H9 (cell line): ENCODE results near the gene RAB2B. TPM values are rescaled to one million over a fixed set of nuclear protein-coding genes. Genes with fewer than 3 reads are reported as not detected.

Experiments
- DNase-seq: peaks from one replicate; pipeline ENCODE4 v3.0.0-alpha.2; 2017
- H2AFZ ChIP-seq: one replicate; pipeline ENCODE4 v1.6.1; 2013; ENCODE audit warnings: mild to moderate bottlenecking, low read length, control low read depth, moderate library complexity
- H2AK5ac ChIP-seq: 2 replicates; pipeline ENCODE4 v1.6.1; 2013; ENCODE audit warnings: low read length, control low read depth, mixed read lengths; ENCODE audit not compliant: insufficient read length
- H2BK120ac ChIP-seq: one replicate; pipeline ENCODE4 v1.6.1; 2013; ENCODE audit warnings: low read depth, mild to moderate bottlenecking, low read length, control low read depth, inconsistent platforms; ENCODE audit not compliant: poor library complexity, severe bottlenecking
- H2BK12ac ChIP-seq: 2 replicates; pipeline ENCODE4 v1.6.1; 2013; ENCODE audit warnings: low read length, control low read depth, mixed read lengths, low read depth; ENCODE audit not compliant: insufficient read length
- H2BK15ac ChIP-seq: 2 replicates; pipeline ENCODE4 v1.6.1; 2013; ENCODE audit warnings: low read depth, low read length, control low read depth
- H2BK20ac ChIP-seq: one replicate; pipeline ENCODE4 v1.6.1; 2013; ENCODE audit warnings: low read depth, mild to moderate bottlenecking, low read length, control low read depth, inconsistent platforms; ENCODE audit not compliant: poor library complexity, severe bottlenecking
- H2BK5ac ChIP-seq: 2 replicates; pipeline ENCODE4 v1.6.1; 2013; ENCODE audit warnings: low read length, control low read depth, mixed read lengths; ENCODE audit not compliant: insufficient read length
- H3K14ac ChIP-seq: 2 replicates; pipeline ENCODE4 v1.6.1; 2013; ENCODE audit warnings: low read length, control low read depth; ENCODE audit not compliant: insufficient read depth
- H3K18ac ChIP-seq: 2 replicates; pipeline ENCODE4 v1.6.1; 2013; ENCODE audit warnings: low read depth, mild to moderate bottlenecking, mixed read lengths, low read length, control low read depth; ENCODE audit not compliant: insufficient read length
- H3K23ac ChIP-seq: 2 replicates; pipeline ENCODE4 v1.6.1; 2013; ENCODE audit warnings: low read length, control low read depth, mixed read lengths, low read depth; ENCODE audit not compliant: insufficient read length
- H3K23me2 ChIP-seq: 2 replicates; pipeline ENCODE4 v1.6.1; 2013; ENCODE audit warnings: low read depth, mild to moderate bottlenecking, mixed read lengths, low read length, control low read depth; ENCODE audit not compliant: insufficient read length, poor library complexity, severe bottlenecking
- H3K27ac ChIP-seq: 2 replicates; pipeline ENCODE4 v1.5.1; 2013; ENCODE audit warnings: low read length, control low read depth, mixed read lengths, low read depth; ENCODE audit not compliant: insufficient read length
- H3K27me3 ChIP-seq: 2 replicates; pipeline ENCODE4 v1.6.1; 2013; ENCODE audit warnings: low read length, control low read depth, inconsistent platforms; ENCODE audit not compliant: insufficient read depth
- H3K4ac ChIP-seq: 2 replicates; pipeline ENCODE4 v1.6.1; 2013; ENCODE audit warnings: low read depth, mild to moderate bottlenecking, control low read depth, inconsistent platforms, low read length, moderate library complexity
- H3K4me1 ChIP-seq: 2 replicates; pipeline ENCODE4 v1.6.1; 2013; ENCODE audit warnings: low read length, control low read depth, inconsistent platforms; ENCODE audit not compliant: insufficient read depth
- H3K4me2 ChIP-seq: 2 replicates; pipeline ENCODE4 v1.6.1; 2013; ENCODE audit warnings: low read length, control low read depth, mixed read lengths; ENCODE audit not compliant: insufficient read length, insufficient read depth
- H3K56ac ChIP-seq: 2 replicates; pipeline ENCODE4 v1.6.1; 2013; ENCODE audit warnings: low read depth, mild to moderate bottlenecking, mixed read lengths, low read length, control low read depth; ENCODE audit not compliant: insufficient read length
- H3K79me1 ChIP-seq: 2 replicates; pipeline ENCODE4 v1.6.1; 2013; ENCODE audit warnings: low read depth, mild to moderate bottlenecking, moderate library complexity, low read length, control low read depth, inconsistent platforms; ENCODE audit not compliant: insufficient read depth, poor library complexity, severe bottlenecking
- H3K79me2 ChIP-seq: 2 replicates; pipeline ENCODE4 v1.6.1; 2013; ENCODE audit warnings: low read length, control low read depth, inconsistent platforms; ENCODE audit not compliant: insufficient read depth
- H3K9ac ChIP-seq: 2 replicates; pipeline ENCODE4 v1.6.1; 2013; ENCODE audit warnings: low read length, control low read depth, mixed read lengths; ENCODE audit not compliant: insufficient read length; ENCODE audit errors: extremely low read depth
- H3K9me3 ChIP-seq: one replicate; pipeline ENCODE4 v1.6.1; 2013; ENCODE audit warnings: low read depth, low read length, inconsistent platforms; ENCODE audit not compliant: control insufficient read depth
- H3T11ph ChIP-seq: one replicate; pipeline ENCODE4 v1.6.1; 2013; ENCODE audit warnings: mild to moderate bottlenecking, low read length, control low read depth, inconsistent platforms
- H4K20me1 ChIP-seq: one replicate; pipeline ENCODE4 v1.6.1; 2013; ENCODE audit not compliant: control insufficient read depth, insufficient read length, insufficient read depth
- H4K5ac ChIP-seq: 2 replicates; pipeline ENCODE4 v1.6.1; 2013; ENCODE audit warnings: low read depth, mild to moderate bottlenecking, mixed read lengths, low read length, control low read depth; ENCODE audit not compliant: insufficient read length
- H4K8ac ChIP-seq: replicated peaks from 2 replicates; pipeline ENCODE4 v1.6.1; 2013; ENCODE audit warnings: low read length, control low read depth, mixed read lengths, low read depth; ENCODE audit not compliant: insufficient read length
- H4K91ac ChIP-seq: 2 replicates; pipeline ENCODE4 v1.6.1; 2013; ENCODE audit warnings: low read depth, mild to moderate bottlenecking, moderate library complexity, mixed read lengths, low read length, control low read depth; ENCODE audit not compliant: insufficient read length
- H3K27ac Mint-ChIP-seq, 3 experiments: 2 replicates in 2 of 3; 3 replicates in 1 of 3; pipeline ENCODE4 v1.8.0; 2020 to 2021; ENCODE audit warnings: mixed read lengths in 3 of 3, mild to moderate bottlenecking in 1 of 3, moderate library complexity in 1 of 3
- H3K27me3 Mint-ChIP-seq: 2 replicates; pipeline ENCODE4 v1.8.0; 2021; ENCODE audit warnings: low read depth, mild to moderate bottlenecking, moderate library complexity, mixed read lengths
- H3K36me3 Mint-ChIP-seq, 3 experiments: 2 replicates in 2 of 3; 3 replicates in 1 of 3; pipeline ENCODE4 v1.8.0; 2020 to 2021; ENCODE audit warnings: low read depth in 3 of 3, mixed read lengths in 3 of 3; ENCODE audit not compliant: insufficient read depth in 1 of 3
- H3K4me1 Mint-ChIP-seq, 2 experiments: 2 replicates each; pipeline ENCODE4 v1.8.0; 2020; ENCODE audit warnings: mixed read lengths in 2 of 2
- H3K4me3 Mint-ChIP-seq, 2 experiments: 2 replicates in 1 of 2; 3 replicates in 1 of 2; pipeline ENCODE4 v1.8.0; 2020 to 2021; ENCODE audit warnings: mild to moderate bottlenecking in 2 of 2, mixed read lengths in 2 of 2, moderate library complexity in 1 of 2
- H3K9me3 Mint-ChIP-seq, 2 experiments: 2 replicates in 1 of 2; 3 replicates in 1 of 2; pipeline ENCODE4 v1.8.0; 2020; ENCODE audit warnings: mild to moderate bottlenecking in 2 of 2, mixed read lengths in 2 of 2, moderate library complexity in 1 of 2
- CTCF ChIP-seq: fragments of 200-600 bp; sonication (generic); conservative IDR thresholded peaks from 3 replicates; pipeline ENCODE4 v1.8.0; 2021; ENCODE audit warnings: antibody characterized with exemption, mild to moderate bottlenecking
- WGBS: extraction: QIAGEN DNeasy Blood & Tissue Kit; methylation state at CpG from one replicate; pipeline ENCODE4 v1.1.7; 2013; ENCODE audit warnings: missing lambda C conversion rate, low lambda C conversion rate, mixed read lengths; ENCODE audit not compliant: insufficient read length; ENCODE audit errors: extremely low coverage; 5-methylcytosine and 5-hydroxymethylcytosine counted together
- total RNA-seq: library from RNA; stranded (reverse); gene quantifications from 2 replicates; pipeline ENCODE4 v1.2.1, GENCODE V29; 2021

RAB2B gene
- total RNA-seq, 1 experiment from 2014 or later, result 27.9 TPM

GRCh38 chr14:21523203-21523602, 46.4 kb upstream of the RAB2B start:
- Histone ChIP-seq H3K27ac (no peak overlapping the region), H3K4me2 (peak overlapping the region; percentile 40), H4K20me1 (no peaks in the 10 kb centered on the region), H3K23me2 (peaks cover 8% of the 10 kb centered on the region), H3K23ac (no peak overlapping the region), H2AFZ (no peak overlapping the region), H3K18ac (no peak overlapping the region), H3K79me1 (peaks cover 15% of the 10 kb centered on the region), H2BK15ac (no peak overlapping the region), H2BK12ac (no peak overlapping the region), H4K91ac (no peak overlapping the region), H2BK20ac (no peak overlapping the region), H3K56ac (no peak overlapping the region), H3K9me3 (no peaks in the 10 kb centered on the region), H3K79me2 (peaks cover 9% of the 10 kb centered on the region; the same call in 1 of the 2 replicates), H4K8ac (no peak overlapping the region), H3K9ac (no peak overlapping the region), H2BK5ac (no peak overlapping the region), H3K14ac (no peak overlapping the region), H3K27me3 (no peaks in the 10 kb centered on the region), H3K4me1 (peaks cover 13% of the 10 kb centered on the region; the same call in 1 of the 2 replicates), H2BK120ac (no peak overlapping the region), H4K5ac (no peak overlapping the region), H2AK5ac (no peak overlapping the region), H3K4ac (no peak overlapping the region), H3T11ph (no peak overlapping the region)
- no peaks in the 10 kb centered on the region for H3K9me3 Mint-ChIP-seq
- no CpG with 5 or more reads among the region's 7 CpGs for WGBS
- H3K27ac Mint-ChIP-seq, result peak overlapping the region; percentile 75 to 94 (median 91); a peak in 5 of 7 replicates
- peak overlapping the region; percentile 29 to 55 for H3K4me3 Mint-ChIP-seq
- H3K36me3 Mint-ChIP-seq, result peaks cover 45 to 61% (median 54%) of the 10 kb centered on the region in 3 experiments
- no peak for TF ChIP-seq CTCF
- H3K27me3 Mint-ChIP-seq, result no peaks in the 10 kb centered on the region
- H3K4me1 Mint-ChIP-seq, result peaks cover 69% of the 10 kb centered on the region in 2 experiments
- no peak for DNase-seq
